ENCODE data around the gene STON2. TPM values are rescaled to one million over a fixed set of nuclear protein-coding genes. Genes with fewer than 3 reads are reported as not detected.
"Not testable (repeated sequence)": the region's sequence is repeated elsewhere in the genome, so short reads cannot be mapped to it uniquely, and the experiment has no call there.

Gene STON2
- total RNA-seq, 1 donor from 2014 or later, result 54.4 TPM

GRCh38 chr14:81261176-81261575 lies 138.9 kb downstream of the STON2 start:
- intact Hi-C loops (cut with DNase I), result no loop called here
- DNase-seq (ENCODE audit: low spot score) (no peak), ATAC-seq (no peak)

GRCh38 chr14:81260732-81261131 lies 139.4 kb downstream of the STON2 start:
- no peak for ATAC-seq
- no peak for DNase-seq (ENCODE audit: low spot score)
- intact Hi-C loops (cut with DNase I), result no loop called here

GRCh38 chr14:81256289-81256960 lies 143.7 kb downstream of the STON2 start:
- ATAC-seq, result no peak
- intact Hi-C loops (cut with DNase I), result no loop called here
- no peak for DNase-seq (ENCODE audit: low spot score)

GRCh38 chr14:81252278-81252677 lies 147.8 kb downstream of the STON2 start:
- intact Hi-C loops (cut with DNase I), result no loop called here
- DNase-seq (ENCODE audit: low spot score) (no peak), ATAC-seq (no peak)

- ATAC-seq, result no peak
- DNase-seq (ENCODE audit: low spot score), result no peak
- intact Hi-C loops (cut with DNase I), result no loop called here
Measured at GRCh38 chr14:81247271-81247766, 152.8 kb downstream of the STON2 start.

- ATAC-seq, result no peak
Measured at GRCh38 chr14:81246461-81247270, 153.5 kb downstream of the STON2 start.

GRCh38 chr14:81245771-81246170 lies 154.4 kb downstream of the STON2 start:
- intact Hi-C loops (cut with DNase I), result no loop called here
- no peak for DNase-seq (ENCODE audit: low spot score)

More at GRCh38 chr14:81246461-81247270, 153.5 kb downstream of the STON2 start:
- no peak for DNase-seq (ENCODE audit: low spot score)
- intact Hi-C loops (cut with DNase I), result no loop called here

GRCh38 chr14:81244431-81244830 lies 155.7 kb downstream of the STON2 start:
- DNase-seq (ENCODE audit: low spot score); intact Hi-C loops (cut with DNase I); ATAC-seq: not testable (repeated sequence)

More at GRCh38 chr14:81245771-81246170, 154.4 kb downstream of the STON2 start:
- no peak for ATAC-seq

- DNase-seq (ENCODE audit: low spot score), result no peak
- no peak for ATAC-seq
- intact Hi-C loops (cut with DNase I), result no loop called here
Measured at GRCh38 chr14:81243499-81243898, 156.6 kb downstream of the STON2 start.

GRCh38 chr14:81236849-81237248 lies 163.3 kb downstream of the STON2 start:
- ATAC-seq; intact Hi-C loops (cut with DNase I): not testable (repeated sequence)

GRCh38 chr14:81236138-81236537 lies 164.0 kb downstream of the STON2 start:
- ATAC-seq (no peak), DNase-seq (ENCODE audit: low spot score) (no peak)
- intact Hi-C loops (cut with DNase I), result no loop called here

More at GRCh38 chr14:81236849-81237248, 163.3 kb downstream of the STON2 start:
- not testable (repeated sequence) for DNase-seq (ENCODE audit: low spot score)

GRCh38 chr14:81235096-81235495 lies 165.0 kb downstream of the STON2 start:
- intact Hi-C loops (cut with DNase I), result no loop called here
- no peak for DNase-seq (ENCODE audit: low spot score)
- ATAC-seq, result no peak

- intact Hi-C loops (cut with DNase I), result no loop called here
- ATAC-seq, result no peak
Measured at GRCh38 chr14:81234278-81234677, 165.8 kb downstream of the STON2 start.

GRCh38 chr14:81233615-81234014 lies 166.5 kb downstream of the STON2 start:
- intact Hi-C loops (cut with DNase I), result no loop called here
- ATAC-seq, result no peak
- no peak for DNase-seq (ENCODE audit: low spot score)

More at GRCh38 chr14:81234278-81234677, 165.8 kb downstream of the STON2 start:
- no peak for DNase-seq (ENCODE audit: low spot score)

- intact Hi-C loops (cut with DNase I), result no loop called here
- DNase-seq (ENCODE audit: low spot score) (no peak), ATAC-seq (no peak)
Measured at GRCh38 chr14:81231540-81231939, 168.6 kb downstream of the STON2 start.

GRCh38 chr14:81224222-81224621 lies 175.9 kb downstream of the STON2 start:
- intact Hi-C loops (cut with DNase I), result no loop called here
- no peak for ATAC-seq
- no peak for DNase-seq (ENCODE audit: low spot score)

GRCh38 chr14:81223788-81224187 lies 176.3 kb downstream of the STON2 start:
- ATAC-seq; intact Hi-C loops (cut with DNase I); DNase-seq (ENCODE audit: low spot score): not testable (repeated sequence)

- intact Hi-C loops (cut with DNase I), result no loop called here
- DNase-seq (ENCODE audit: low spot score), result no peak
- no peak for ATAC-seq
Measured at GRCh38 chr14:81222691-81223090, 177.4 kb downstream of the STON2 start.

GRCh38 chr14:81222126-81222525 lies 178.0 kb downstream of the STON2 start:
- intact Hi-C loops (cut with DNase I), result no loop called here
- ATAC-seq, result no peak
- no peak for DNase-seq (ENCODE audit: low spot score)

- intact Hi-C loops (cut with DNase I), result no loop called here
- no peak for ATAC-seq
- DNase-seq (ENCODE audit: low spot score), result no peak
Measured at GRCh38 chr14:81221579-81222102, 178.5 kb downstream of the STON2 start.
